C4-2B (cell line): Measurements from ENCODE around the gene RIMKLA.
A peak's percentile ranks its signal among the peaks of the same experiment; 100 is the strongest.

ENCODE experiments used
- H3K27ac ChIP-seq: fragments of 450-650 bp; 2 replicates; pipeline ENCODE4 v1.5.1; 2017
- ZFX ChIP-seq: fragments of 450-650 bp; IDR thresholded peaks from 2 replicates; pipeline ENCODE4 v1.6.1; 2017
- TF ChIP-seq, protein P1 (sequence below): fragments of 450-650 bp; conservative IDR thresholded peaks from 2 replicates; pipeline ENCODE4 v1.5.1; 2017; ENCODE audit warnings: mild to moderate bottlenecking

RIMKLA gene

DNA sequence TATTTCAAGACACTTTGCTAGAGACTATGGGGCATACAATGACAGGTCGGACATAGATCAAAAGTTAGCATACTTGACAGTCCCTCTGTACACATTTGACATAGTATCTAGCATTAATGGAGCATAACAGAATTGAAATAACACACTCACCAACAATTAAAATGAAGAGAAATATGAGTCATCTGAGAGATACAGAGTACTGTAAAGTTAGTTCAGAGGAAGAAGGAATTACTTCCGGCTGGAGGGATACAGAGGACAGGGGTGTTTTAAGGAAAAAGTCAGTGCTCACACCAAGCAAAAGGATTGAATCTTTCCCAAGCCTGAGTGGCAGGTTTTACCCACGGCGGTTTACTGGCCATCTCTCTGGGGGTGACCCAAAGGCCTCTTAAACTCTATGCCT lies 72.8 kb downstream of the RIMKLA start:
- H3K27ac ChIP-seq, result no peak overlapping the region
- TF ChIP-seq, protein P1, sequence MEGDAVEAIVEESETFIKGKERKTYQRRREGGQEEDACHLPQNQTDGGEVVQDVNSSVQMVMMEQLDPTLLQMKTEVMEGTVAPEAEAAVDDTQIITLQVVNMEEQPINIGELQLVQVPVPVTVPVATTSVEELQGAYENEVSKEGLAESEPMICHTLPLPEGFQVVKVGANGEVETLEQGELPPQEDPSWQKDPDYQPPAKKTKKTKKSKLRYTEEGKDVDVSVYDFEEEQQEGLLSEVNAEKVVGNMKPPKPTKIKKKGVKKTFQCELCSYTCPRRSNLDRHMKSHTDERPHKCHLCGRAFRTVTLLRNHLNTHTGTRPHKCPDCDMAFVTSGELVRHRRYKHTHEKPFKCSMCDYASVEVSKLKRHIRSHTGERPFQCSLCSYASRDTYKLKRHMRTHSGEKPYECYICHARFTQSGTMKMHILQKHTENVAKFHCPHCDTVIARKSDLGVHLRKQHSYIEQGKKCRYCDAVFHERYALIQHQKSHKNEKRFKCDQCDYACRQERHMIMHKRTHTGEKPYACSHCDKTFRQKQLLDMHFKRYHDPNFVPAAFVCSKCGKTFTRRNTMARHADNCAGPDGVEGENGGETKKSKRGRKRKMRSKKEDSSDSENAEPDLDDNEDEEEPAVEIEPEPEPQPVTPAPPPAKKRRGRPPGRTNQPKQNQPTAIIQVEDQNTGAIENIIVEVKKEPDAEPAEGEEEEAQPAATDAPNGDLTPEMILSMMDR, result no peak
- TF ChIP-seq ZFX, result no peak

DNA sequence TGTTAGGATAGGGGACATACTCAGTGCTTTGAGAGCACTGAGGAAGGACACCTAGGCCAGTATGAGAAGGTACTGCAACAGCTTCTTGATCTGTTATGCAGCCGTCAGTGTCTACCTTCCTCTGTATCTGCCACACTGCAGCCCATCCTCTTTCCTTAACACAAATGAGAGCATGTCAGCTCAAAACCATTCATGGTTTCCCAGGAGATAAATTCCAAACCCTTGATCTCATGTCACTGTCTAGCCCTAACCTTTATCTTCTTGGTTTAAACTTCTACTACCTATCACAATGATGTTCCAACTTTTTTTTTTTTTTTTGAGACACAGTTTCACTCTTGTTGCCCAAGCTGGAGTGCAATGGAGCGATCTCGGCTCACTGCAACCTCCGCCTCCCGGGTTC lies 73.8 kb downstream of the RIMKLA start:
- H3K27ac ChIP-seq, result no peak overlapping the region
- TF ChIP-seq, protein P1, result no peak
- TF ChIP-seq ZFX, result no peak

DNA sequence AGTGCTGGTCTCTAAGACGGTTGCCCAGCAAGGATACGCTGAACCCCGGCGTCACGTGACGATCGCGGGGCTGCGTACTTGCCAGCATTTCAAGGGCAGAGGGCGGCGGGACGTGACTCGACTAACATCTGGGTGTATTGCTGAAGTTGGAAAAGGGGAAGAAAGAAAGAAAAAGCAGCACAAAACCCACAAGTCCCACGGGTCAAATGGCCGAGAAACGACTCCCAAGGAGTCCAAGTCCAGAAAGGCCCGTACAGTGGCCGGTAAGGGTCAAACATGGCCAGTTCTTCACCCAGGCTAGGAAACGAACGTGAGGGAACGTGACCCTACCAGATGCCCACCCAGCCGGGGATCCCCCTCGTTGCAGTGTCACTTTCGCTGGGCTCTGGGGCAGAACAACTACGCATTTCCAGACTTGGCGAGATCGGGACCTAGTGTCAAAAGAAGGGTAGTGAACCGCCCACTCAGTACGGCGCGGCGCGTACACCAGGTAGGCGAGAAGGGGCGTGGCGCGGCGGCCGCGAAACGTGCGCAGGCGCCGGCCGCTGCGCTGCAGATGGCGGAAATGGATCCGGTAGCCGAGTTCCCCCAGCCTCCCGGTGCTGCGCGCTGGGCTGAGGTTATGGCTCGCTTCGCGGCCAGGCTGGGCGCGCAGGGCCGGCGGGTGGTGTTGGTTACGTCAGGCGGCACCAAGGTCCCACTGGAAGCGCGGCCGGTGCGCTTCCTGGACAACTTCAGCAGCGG lies 75.6 kb downstream of the RIMKLA start, which contains the start of the genes PPCS and ZMYND12:
PPCS (plus strand) TSS at position 534 of the 744 bp plus-strand sequence; CDS start at position 557, 23 bp downstream.
ZMYND12 (minus strand) TSS at position 13 of the 744 bp plus-strand sequence. CDS start 25 bp downstream, outside the sequence.
- no peak for TF ChIP-seq ZFX
- TF ChIP-seq, protein P1, result no peak
- peak within 1 kb of the TSS; percentile 97 for H3K27ac ChIP-seq

- H3K27ac ChIP-seq, result peak overlapping the region; percentile 97
- TF ChIP-seq, protein P1, result no peak
- TF ChIP-seq ZFX, result peak; percentile 95
Measured at GRCh38 chr1:42456754-42457089, 76.1 kb downstream of the RIMKLA start.

DNA sequence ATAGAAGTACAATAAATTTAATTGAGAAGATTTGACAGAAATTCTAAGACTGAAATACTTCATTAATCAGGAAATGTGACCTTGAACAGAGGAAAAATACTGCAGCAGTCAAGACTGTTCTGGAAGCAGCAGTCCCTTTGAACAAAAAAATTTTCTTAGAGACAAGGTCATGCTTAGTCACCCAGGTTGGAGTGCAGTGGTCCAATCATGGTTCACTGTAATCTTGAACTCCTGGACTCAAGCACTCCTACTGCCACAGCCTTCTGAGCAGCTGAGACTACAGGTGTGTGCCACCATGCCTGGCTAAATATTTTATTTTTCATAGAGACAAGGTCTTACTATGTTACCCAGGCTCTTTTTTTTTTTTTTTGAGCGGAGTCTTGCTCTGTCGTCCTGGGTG lies 80.6 kb downstream of the RIMKLA start:
- H3K27ac ChIP-seq, result no peak overlapping the region
- no peak for TF ChIP-seq ZFX
- TF ChIP-seq, protein P1, result no peak

GRCh38 chr1:42462828-42463763 lies 82.5 kb downstream of the RIMKLA start, which contains the start of gene CCDC30:
Gene CCDC30, plus strand, starts transcription at chr1:42463286. Its CDS starts 17,266 bp downstream, at chr1:42480552.
- H3K27ac ChIP-seq, result peak within 1 kb of the TSS; percentile 1; the same call in 1 of the 2 replicates
- TF ChIP-seq, protein P1, result no peak
- no peak for TF ChIP-seq ZFX

DNA sequence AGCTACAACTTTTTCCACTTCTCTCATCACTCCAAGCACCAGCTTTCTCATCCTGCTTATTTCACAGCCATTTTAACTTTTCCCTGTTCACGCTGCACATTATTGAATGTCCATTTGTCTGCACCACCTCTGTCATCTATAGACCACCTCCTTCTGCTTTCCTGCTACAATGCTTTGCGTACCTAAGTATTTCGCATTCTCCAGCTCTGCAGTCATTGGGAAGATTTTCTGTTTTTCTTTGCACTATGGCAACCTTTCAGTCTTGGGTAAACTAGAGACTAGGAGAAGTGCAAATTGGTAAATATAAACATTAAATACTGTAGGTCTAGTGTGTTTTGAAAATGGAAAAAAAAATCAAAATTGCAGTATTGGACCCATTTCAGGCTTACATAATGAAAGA lies 83.3 kb downstream of the RIMKLA start:
- no peak for TF ChIP-seq ZFX
- TF ChIP-seq, protein P1, result no peak
- peak overlapping the region; percentile 1; the same call in 1 of the 2 replicates for H3K27ac ChIP-seq
